ENCODE measurements around the gene JARID2. TPM values are rescaled to one million over a fixed set of nuclear protein-coding genes. Genes with fewer than 3 reads are reported as not detected.

JARID2 gene
- total RNA-seq, 1 donor from 2014 or later, result 38.9 TPM

- H3K4me3 ChIP-seq, result no peak overlapping the region
- H3K4me3 Mint-ChIP-seq, result peak overlapping the region; percentile 36
These were observed 159.5 kb downstream of the JARID2 start for GRCh38 chr6:15405129-15406068.

DNA sequence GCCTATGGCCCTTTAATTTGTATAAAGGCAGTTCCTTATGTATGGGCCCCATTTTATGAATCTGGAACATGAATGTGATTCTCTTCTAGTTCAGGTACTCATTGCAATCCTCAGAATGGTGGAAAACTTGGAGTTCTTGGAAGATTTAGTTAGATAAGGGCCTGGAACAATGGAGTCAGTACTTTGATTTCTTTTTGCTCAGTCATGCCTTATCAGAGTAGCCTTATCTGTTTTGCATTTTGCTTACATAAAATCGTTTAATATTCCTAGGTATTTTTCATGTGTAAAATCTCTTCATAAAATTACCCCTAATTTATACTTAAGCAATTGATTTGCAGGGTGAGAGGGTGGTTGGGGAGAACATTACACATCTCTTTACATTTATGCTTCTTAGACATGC, 160.6 kb downstream of the JARID2 start:
- H3K36me3 Mint-ChIP-seq, result peaks cover 24% of the 10 kb centered on the region
- H4K20me1 ChIP-seq (ENCODE audit: low read depth), result peaks cover 69% of the 10 kb centered on the region
- no peak overlapping the region for H3K9ac ChIP-seq
- H3K27ac ChIP-seq, result no peak overlapping the region
- H3K4me3 Mint-ChIP-seq, result no peak overlapping the region
- H3K27me3 ChIP-seq, result no peaks in the 10 kb centered on the region
- peaks cover 62% of the 10 kb centered on the region for H3K4me1 Mint-ChIP-seq
- H3K79me2 ChIP-seq (ENCODE audit: low read depth), result peaks cover 100% of the 10 kb centered on the region
- H3K4me3 ChIP-seq, result no peak overlapping the region
- peaks cover 19% of the 10 kb centered on the region for H3F3A ChIP-seq (ENCODE audit: low read depth)
- H2AFZ ChIP-seq (replicated peaks), result no peak overlapping the region
- H3K4me2 ChIP-seq, result no peak overlapping the region
- no peaks in the 10 kb centered on the region for H3K36me3 ChIP-seq
- no peaks in the 10 kb centered on the region for H3K9me3 Mint-ChIP-seq
- no peak for DNase-seq (ENCODE audit: low spot score)
- no peaks in the 10 kb centered on the region for H3K9me3 ChIP-seq (ENCODE audit: low read depth)
- H3K27ac Mint-ChIP-seq, result no peak overlapping the region
- peaks cover 2% of the 10 kb centered on the region for H3K27me3 Mint-ChIP-seq (ENCODE audit: insufficient read depth, low read depth)
- peaks cover 69% of the 10 kb centered on the region for H3K4me1 ChIP-seq
- TF ChIP-seq EZH2 (IDR thresholded peaks at IDR 0.05) (no peak), EZH2phosphoT487 (IDR thresholded peaks at IDR 0.05) (no peak)
- TF ChIP-seq, protein P1, sequence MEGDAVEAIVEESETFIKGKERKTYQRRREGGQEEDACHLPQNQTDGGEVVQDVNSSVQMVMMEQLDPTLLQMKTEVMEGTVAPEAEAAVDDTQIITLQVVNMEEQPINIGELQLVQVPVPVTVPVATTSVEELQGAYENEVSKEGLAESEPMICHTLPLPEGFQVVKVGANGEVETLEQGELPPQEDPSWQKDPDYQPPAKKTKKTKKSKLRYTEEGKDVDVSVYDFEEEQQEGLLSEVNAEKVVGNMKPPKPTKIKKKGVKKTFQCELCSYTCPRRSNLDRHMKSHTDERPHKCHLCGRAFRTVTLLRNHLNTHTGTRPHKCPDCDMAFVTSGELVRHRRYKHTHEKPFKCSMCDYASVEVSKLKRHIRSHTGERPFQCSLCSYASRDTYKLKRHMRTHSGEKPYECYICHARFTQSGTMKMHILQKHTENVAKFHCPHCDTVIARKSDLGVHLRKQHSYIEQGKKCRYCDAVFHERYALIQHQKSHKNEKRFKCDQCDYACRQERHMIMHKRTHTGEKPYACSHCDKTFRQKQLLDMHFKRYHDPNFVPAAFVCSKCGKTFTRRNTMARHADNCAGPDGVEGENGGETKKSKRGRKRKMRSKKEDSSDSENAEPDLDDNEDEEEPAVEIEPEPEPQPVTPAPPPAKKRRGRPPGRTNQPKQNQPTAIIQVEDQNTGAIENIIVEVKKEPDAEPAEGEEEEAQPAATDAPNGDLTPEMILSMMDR (IDR thresholded peaks at IDR 0.05), result no peak

More at GRCh38 chr6:15405129-15406068, 159.5 kb downstream of the JARID2 start:
- Histone ChIP-seq H3K4me2 (peak overlapping the region; percentile 59), H3K27ac (peak overlapping the region; percentile 39), H3F3A (ENCODE audit: low read depth) (peaks cover 22% of the 10 kb centered on the region), H2AFZ (replicated peaks) (no peak overlapping the region), H3K9me3 (ENCODE audit: low read depth) (no peaks in the 10 kb centered on the region), H3K27me3 (no peaks in the 10 kb centered on the region), H3K79me2 (ENCODE audit: low read depth) (peaks cover 100% of the 10 kb centered on the region), H3K4me1 (peaks cover 69% of the 10 kb centered on the region), H3K9ac (no peak overlapping the region), H3K36me3 (no peaks in the 10 kb centered on the region), H4K20me1 (ENCODE audit: low read depth) (peaks cover 80% of the 10 kb centered on the region)
- Mint-ChIP-seq H3K27me3 (ENCODE audit: insufficient read depth, low read depth) (peaks cover 2% of the 10 kb centered on the region), H3K36me3 (peaks cover 14% of the 10 kb centered on the region), H3K4me1 (peaks cover 70% of the 10 kb centered on the region), H3K27ac (peak overlapping the region; percentile 81), H3K9me3 (no peaks in the 10 kb centered on the region)
- DNase-seq (ENCODE audit: low spot score), result no peak
- TF ChIP-seq EZH2 (IDR thresholded peaks at IDR 0.05) (no peak), EZH2phosphoT487 (IDR thresholded peaks at IDR 0.05) (no peak)
- TF ChIP-seq, protein P1 (IDR thresholded peaks at IDR 0.05), result no peak

GRCh38 chr6:15408008-15408407, 162.1 kb downstream of the JARID2 start:
- H4K20me1 ChIP-seq (ENCODE audit: low read depth), result peaks cover 62% of the 10 kb centered on the region
- H3K9ac ChIP-seq, result no peak overlapping the region
- no peaks in the 10 kb centered on the region for H3K9me3 ChIP-seq (ENCODE audit: low read depth)
- TF ChIP-seq EZH2phosphoT487 (IDR thresholded peaks at IDR 0.05), result no peak
- TF ChIP-seq, protein P1 (IDR thresholded peaks at IDR 0.05), result no peak
- TF ChIP-seq EZH2 (IDR thresholded peaks at IDR 0.05), result no peak
- peaks cover 2% of the 10 kb centered on the region for H3K27me3 Mint-ChIP-seq (ENCODE audit: insufficient read depth, low read depth)
- peaks cover 98% of the 10 kb centered on the region for H3K79me2 ChIP-seq (ENCODE audit: low read depth)
- no peak overlapping the region for H3K4me3 ChIP-seq
- H3K36me3 ChIP-seq, result no peaks in the 10 kb centered on the region
- peaks cover 4% of the 10 kb centered on the region for H3K9me3 Mint-ChIP-seq
- no peak for DNase-seq (ENCODE audit: low spot score)
- H3K4me3 Mint-ChIP-seq, result no peak overlapping the region
- no peaks in the 10 kb centered on the region for H3K27me3 ChIP-seq
- H3F3A ChIP-seq (ENCODE audit: low read depth), result peaks cover 28% of the 10 kb centered on the region
- no peak overlapping the region for H3K27ac Mint-ChIP-seq
- H3K4me1 Mint-ChIP-seq, result peaks cover 53% of the 10 kb centered on the region
- H3K4me2 ChIP-seq, result no peak overlapping the region
- no peak overlapping the region for H3K27ac ChIP-seq
- no peak overlapping the region for H2AFZ ChIP-seq (replicated peaks)
- H3K4me1 ChIP-seq, result peaks cover 68% of the 10 kb centered on the region
- peaks cover 35% of the 10 kb centered on the region for H3K36me3 Mint-ChIP-seq
